Nephron progenitor cell (in vitro differentiated cells): ENCODE data around the gene MLXIP.
"Not testable (repeated sequence)": the region's sequence is repeated elsewhere in the genome, so short reads cannot be mapped to it uniquely, and the experiment has no call there.

ENCODE experiments used
- DNase-seq: peaks from one replicate; pipeline ENCODE4 v3.0.0; 2021
- H3K27ac Mint-ChIP-seq: 2 replicates; pipeline ENCODE4 v1.8.0; 2021; ENCODE audit warnings: mild to moderate bottlenecking, moderate library complexity, mixed read lengths
- H3K27me3 Mint-ChIP-seq: 2 replicates; pipeline ENCODE4 v1.8.0; 2021; ENCODE audit warnings: mild to moderate bottlenecking, low read depth, mixed read lengths; ENCODE audit not compliant: poor library complexity
- H3K36me3 Mint-ChIP-seq: 2 replicates; pipeline ENCODE4 v1.8.0; 2021; ENCODE audit warnings: low read depth, mixed read lengths
- H3K4me1 Mint-ChIP-seq: 2 replicates; pipeline ENCODE4 v1.8.0; 2021; ENCODE audit warnings: mixed read lengths
- H3K4me3 Mint-ChIP-seq: 2 replicates; pipeline ENCODE4 v1.8.0; 2021; ENCODE audit warnings: mild to moderate bottlenecking, moderate library complexity, mixed read lengths
- H3K9me3 Mint-ChIP-seq: 2 replicates; pipeline ENCODE4 v1.8.0; 2021; ENCODE audit warnings: mild to moderate bottlenecking, moderate library complexity, mixed read lengths
- TF ChIP-seq, protein P1 (sequence below): fragments of 200-600 bp; sonication (generic); IDR thresholded peaks from 2 replicates; pipeline ENCODE4 v1.5.0; 2021; ENCODE audit warnings: antibody characterized with exemption

MLXIP gene

DNA sequence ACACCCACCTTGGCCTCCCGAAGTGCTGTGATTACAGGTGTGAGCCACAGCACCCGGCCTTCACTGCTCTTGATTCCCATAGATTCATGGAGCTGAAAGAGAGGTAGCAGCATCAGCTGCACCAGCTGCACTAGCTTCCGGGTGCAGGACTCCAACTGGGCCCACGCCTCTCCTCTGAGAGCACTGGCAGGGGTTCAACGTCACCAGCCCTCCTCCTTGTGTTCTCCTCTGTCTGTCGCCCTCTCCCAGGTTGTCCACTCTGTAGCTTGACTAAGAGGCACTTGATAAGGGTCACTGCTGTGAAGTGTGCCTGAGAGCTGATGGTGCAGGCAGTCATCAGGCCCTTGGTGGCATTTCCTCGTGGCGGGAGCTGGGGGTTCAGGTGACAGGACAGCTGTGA is 28.3 kb downstream of the MLXIP start:
- TF ChIP-seq, protein P1, sequence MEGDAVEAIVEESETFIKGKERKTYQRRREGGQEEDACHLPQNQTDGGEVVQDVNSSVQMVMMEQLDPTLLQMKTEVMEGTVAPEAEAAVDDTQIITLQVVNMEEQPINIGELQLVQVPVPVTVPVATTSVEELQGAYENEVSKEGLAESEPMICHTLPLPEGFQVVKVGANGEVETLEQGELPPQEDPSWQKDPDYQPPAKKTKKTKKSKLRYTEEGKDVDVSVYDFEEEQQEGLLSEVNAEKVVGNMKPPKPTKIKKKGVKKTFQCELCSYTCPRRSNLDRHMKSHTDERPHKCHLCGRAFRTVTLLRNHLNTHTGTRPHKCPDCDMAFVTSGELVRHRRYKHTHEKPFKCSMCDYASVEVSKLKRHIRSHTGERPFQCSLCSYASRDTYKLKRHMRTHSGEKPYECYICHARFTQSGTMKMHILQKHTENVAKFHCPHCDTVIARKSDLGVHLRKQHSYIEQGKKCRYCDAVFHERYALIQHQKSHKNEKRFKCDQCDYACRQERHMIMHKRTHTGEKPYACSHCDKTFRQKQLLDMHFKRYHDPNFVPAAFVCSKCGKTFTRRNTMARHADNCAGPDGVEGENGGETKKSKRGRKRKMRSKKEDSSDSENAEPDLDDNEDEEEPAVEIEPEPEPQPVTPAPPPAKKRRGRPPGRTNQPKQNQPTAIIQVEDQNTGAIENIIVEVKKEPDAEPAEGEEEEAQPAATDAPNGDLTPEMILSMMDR, result no peak
- peak overlapping the region; percentile 87 for H3K27ac Mint-ChIP-seq
- no peak overlapping the region for H3K4me3 Mint-ChIP-seq
- peaks cover 7% of the 10 kb centered on the region for H3K9me3 Mint-ChIP-seq
- peaks cover 48% of the 10 kb centered on the region for H3K4me1 Mint-ChIP-seq
- no peak for DNase-seq
- peaks cover 18% of the 10 kb centered on the region for H3K36me3 Mint-ChIP-seq
- peaks cover 5% of the 10 kb centered on the region for H3K27me3 Mint-ChIP-seq

DNA sequence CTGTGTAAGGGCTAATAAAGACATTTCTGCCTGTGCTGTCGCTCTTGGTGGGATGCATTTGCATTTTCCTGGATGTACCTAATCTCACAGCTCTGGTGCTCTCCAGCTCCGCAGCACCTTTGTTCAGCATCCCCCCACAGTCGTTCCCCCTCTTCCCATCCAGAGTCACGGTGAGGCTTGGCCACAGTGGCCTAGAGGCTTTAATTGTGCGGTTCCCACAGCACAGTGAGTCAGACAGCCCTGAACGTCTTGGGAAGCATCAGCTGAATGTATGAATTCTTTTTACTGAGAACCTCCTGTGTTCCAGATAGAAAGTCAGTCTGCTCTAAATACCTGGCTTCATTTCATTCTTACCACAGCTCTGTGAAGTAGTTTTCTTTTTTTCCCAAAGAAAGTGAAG is 28.7 kb downstream of the MLXIP start:
- peaks cover 5% of the 10 kb centered on the region for H3K27me3 Mint-ChIP-seq
- H3K27ac Mint-ChIP-seq, result peak overlapping the region; percentile 87

DNA sequence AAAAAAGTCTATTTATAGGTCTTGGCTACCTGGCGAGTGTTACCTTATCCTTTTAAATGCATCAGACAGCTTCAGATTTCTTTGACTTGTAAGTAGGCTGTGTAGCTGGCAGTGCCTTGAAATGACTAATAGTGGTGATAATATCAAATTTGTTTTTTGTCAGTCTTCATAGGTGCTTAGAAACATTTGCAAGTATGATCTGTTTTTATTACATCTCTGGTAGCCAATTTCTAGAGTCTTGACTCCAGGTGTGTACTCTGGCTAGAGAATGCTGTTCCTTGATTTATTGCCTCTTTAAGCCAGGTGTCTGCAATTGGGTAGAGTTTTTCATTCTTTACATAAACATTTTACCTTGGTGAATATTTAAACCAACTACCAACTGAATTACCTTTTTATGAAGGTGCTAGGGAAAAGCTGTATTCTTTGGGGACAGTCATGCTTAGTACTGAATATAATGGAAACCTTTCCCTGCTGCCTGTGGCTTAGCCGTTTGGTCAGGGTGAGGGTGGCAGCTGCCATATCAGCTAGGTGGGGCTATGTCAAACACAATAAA is 32.6 kb downstream of the MLXIP start:
- Mint-ChIP-seq H3K36me3 (peaks cover 6% of the 10 kb centered on the region), H3K27me3 (no peaks in the 10 kb centered on the region)
- DNase-seq, result no peak

More for the DNA sequence above, 28.7 kb downstream of the MLXIP start:
- DNase-seq, result no peak
- no peak overlapping the region for H3K4me3 Mint-ChIP-seq
- TF ChIP-seq, protein P1, result no peak
- peaks cover 5% of the 10 kb centered on the region for H3K9me3 Mint-ChIP-seq
- H3K4me1 Mint-ChIP-seq, result peaks cover 52% of the 10 kb centered on the region
- peaks cover 21% of the 10 kb centered on the region for H3K36me3 Mint-ChIP-seq

DNA sequence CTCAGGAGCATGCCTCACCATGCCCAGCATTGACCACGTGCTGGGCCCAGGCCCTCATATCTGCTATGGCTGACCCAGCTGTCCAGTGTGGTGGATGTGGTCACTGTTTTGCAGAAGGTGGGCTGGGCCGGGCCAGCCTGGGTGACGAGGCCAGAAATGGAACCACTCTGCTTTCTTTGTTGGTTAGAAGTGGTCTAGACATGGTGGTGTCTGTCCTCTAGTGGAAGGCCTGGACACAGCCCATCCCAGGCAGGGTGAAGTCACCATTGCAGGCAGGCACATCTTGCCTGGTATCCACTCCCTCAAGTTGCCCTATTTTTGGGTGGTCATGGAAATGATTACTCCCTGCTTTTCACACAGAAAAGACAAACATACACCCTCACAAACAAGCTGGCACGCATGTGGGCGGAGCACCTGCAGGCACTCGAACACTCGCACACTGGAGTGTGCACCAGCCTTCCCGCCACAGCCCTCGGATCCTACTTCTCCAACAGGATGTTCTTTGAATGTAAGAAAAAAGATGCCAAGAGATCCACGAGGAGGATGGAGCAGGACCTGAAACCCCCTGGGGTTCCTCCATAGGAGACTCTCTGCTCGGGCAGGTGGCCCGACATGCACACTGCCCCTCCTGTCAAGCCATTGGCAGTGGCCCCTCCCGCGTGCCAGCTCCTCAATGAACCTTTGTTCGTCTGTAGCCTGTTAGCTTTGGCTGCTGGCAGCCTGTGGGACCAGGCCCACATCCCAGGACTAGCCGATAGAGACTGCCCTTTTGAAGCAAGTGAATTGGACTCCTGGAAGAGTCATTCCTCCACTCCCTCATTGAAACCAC is 38.4 kb downstream of the MLXIP start:
- peak overlapping the region; percentile 42 for H3K27ac Mint-ChIP-seq
- no peaks in the 10 kb centered on the region for H3K27me3 Mint-ChIP-seq
- H3K4me1 Mint-ChIP-seq, result peaks cover 14% of the 10 kb centered on the region
- H3K4me3 Mint-ChIP-seq, result no peak overlapping the region
- peaks cover 18% of the 10 kb centered on the region for H3K36me3 Mint-ChIP-seq
- TF ChIP-seq, protein P1, result no peak
- H3K9me3 Mint-ChIP-seq, result no peaks in the 10 kb centered on the region
- DNase-seq, result no peak

More for the DNA sequence above, 32.6 kb downstream of the MLXIP start:
- peaks cover 35% of the 10 kb centered on the region for H3K4me1 Mint-ChIP-seq
- H3K27ac Mint-ChIP-seq, result no peak overlapping the region
- no peak overlapping the region for H3K4me3 Mint-ChIP-seq
- no peaks in the 10 kb centered on the region for H3K9me3 Mint-ChIP-seq
- TF ChIP-seq, protein P1, result no peak

DNA sequence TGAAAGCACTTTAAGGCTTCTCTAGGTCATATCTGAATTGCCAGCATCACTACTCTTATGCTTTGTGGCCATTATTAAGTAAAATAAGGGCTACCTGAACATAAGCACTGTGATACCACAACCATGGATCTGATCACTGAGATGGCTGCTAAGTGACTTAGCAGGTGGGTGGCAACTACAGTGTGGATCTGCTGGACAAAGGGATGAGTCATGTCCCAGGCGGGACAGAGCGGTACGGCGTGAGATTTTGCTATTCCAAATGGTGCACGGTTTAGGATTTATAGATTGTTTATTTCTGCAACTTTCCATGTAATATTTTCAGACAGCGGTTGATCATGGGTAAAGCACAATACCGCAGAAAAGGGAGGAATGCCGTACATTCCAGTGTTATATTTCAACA is 39.4 kb downstream of the MLXIP start:
- Mint-ChIP-seq H3K27ac (peak overlapping the region; percentile 27), H3K36me3 (peaks cover 14% of the 10 kb centered on the region), H3K4me3 (no peak overlapping the region), H3K4me1 (peaks cover 22% of the 10 kb centered on the region), H3K9me3 (no peaks in the 10 kb centered on the region), H3K27me3 (no peaks in the 10 kb centered on the region)
- no peak for DNase-seq
- TF ChIP-seq, protein P1, result no peak

DNA sequence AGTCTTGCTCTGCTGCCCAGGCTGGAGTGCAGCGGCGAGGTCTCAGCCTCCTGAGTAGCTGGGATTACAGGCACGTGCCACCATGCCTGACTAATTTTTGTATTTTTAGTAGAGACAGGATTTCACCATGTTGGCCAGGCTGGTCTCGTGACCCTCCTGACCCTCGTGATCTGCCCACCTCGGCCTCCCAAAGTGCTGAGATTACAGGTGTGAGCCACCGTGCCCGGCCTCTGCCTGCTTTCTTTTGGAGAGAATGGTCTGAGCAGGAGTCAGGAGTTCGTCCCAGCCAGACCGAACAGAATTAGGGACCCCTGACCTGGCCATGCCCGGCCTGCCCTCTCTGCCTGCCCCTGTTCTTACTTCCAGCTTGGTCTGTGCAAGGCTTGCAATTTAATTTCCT is 42.8 kb downstream of the MLXIP start:
- peaks cover 14% of the 10 kb centered on the region for H3K36me3 Mint-ChIP-seq
- DNase-seq, H3K4me3 Mint-ChIP-seq: not testable (repeated sequence)

More for the DNA sequence above, 42.8 kb downstream of the MLXIP start:
- Mint-ChIP-seq H3K4me1 (peaks cover 29% of the 10 kb centered on the region), H3K27ac (peak overlapping the region; percentile 89)
- H3K9me3 Mint-ChIP-seq, H3K27me3 Mint-ChIP-seq: not testable (repeated sequence)
